NCI-H1930 (cell line): ENCODE measurements around the gene PSRC1.
A peak's percentile ranks its signal among the peaks of the same experiment; 100 is the strongest.

Experiments
- DNase-seq, 2 experiments: peaks; one replicate each; lab custom pipeline; 2025; lab: John Stamatoyannopoulos, UW

Gene PSRC1

GRCh38 chr1:109247401-109248365, 35.3 kb downstream of the PSRC1 start:
- no peak for DNase-seq

DNA sequence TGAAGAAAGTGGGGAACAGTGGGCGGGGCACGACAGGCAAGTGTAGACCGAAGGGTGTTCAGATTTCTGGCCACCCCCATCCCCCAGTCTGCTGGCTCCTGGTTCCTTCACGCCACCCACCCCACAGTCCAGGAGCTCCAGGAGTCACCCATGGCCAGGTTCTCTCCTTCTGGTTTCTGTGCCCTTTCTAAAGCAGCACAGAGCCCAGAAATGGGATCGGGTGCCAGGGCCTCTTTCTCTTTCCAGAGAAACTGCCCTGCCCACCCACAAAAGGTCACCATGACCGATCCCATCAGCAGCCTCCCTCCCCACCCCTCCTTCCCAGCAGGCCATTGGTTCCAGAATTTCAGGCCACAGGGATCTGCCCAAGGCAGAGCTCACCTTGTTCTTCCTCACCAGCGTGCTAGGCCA, 36.8 kb downstream of the PSRC1 start:
- no peak for DNase-seq

DNA sequence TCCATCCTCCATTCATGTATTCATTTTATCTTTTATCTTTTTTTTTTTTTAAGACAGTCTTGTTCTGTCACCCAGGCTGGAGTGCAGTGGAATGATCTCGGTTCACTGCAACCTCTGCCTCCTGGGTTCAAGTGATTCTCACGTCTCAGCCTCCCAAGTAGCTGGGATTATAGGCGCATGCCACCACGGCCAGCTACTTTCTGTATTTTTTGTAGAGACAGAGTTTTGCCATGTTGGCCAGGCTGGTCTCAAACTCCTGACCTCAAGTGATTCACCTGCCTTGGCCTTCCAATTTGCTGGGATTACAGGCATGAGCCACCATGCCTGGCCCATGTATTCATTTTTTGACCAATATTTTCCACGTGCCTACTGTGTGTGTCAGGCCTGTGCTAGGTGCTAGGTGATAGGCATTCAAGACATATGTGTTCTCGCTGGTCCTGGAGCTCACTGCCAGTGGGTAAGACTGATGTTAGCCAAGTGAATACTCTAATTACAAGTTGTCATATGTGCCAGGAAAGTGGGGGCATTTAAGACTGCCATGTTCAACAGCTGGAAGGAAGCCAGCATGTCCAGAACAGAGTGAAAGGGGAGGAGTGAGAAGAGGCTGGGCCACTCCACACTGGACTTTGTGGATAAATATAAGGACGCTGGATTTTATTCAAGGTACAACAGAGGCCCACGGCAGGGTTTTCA, 38.9 kb downstream of the PSRC1 start:
- DNase-seq: no peak

GRCh38 chr1:109243221-109243620, 39.7 kb downstream of the PSRC1 start:
- no peak for DNase-seq

DNA sequence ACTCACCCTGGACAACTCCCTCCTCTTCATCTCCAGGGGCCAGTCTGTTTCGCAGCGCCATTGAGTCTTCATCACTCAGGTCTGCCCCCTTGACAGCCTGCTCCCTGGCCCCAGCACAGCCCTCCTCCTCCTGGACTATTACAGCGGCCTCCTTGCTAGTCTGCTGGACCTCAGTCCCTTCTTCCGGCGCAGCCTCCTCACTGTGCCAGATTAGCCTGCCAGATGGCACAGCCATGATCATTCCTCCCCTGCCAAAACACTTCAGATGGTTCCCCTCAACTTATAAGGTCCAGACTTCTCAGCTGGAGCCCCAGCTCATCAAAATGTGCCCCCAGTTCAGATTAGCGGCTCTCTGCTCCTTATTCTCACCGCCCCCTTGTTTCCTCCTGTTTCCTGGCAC, 40.6 kb downstream of the PSRC1 start:
- no peak for DNase-seq

GRCh38 chr1:109241841-109242345, 41.1 kb downstream of the PSRC1 start:
- DNase-seq: no peak

- no peak for DNase-seq
Measured at GRCh38 chr1:109241344-109241743, 41.6 kb downstream of the PSRC1 start.

DNA sequence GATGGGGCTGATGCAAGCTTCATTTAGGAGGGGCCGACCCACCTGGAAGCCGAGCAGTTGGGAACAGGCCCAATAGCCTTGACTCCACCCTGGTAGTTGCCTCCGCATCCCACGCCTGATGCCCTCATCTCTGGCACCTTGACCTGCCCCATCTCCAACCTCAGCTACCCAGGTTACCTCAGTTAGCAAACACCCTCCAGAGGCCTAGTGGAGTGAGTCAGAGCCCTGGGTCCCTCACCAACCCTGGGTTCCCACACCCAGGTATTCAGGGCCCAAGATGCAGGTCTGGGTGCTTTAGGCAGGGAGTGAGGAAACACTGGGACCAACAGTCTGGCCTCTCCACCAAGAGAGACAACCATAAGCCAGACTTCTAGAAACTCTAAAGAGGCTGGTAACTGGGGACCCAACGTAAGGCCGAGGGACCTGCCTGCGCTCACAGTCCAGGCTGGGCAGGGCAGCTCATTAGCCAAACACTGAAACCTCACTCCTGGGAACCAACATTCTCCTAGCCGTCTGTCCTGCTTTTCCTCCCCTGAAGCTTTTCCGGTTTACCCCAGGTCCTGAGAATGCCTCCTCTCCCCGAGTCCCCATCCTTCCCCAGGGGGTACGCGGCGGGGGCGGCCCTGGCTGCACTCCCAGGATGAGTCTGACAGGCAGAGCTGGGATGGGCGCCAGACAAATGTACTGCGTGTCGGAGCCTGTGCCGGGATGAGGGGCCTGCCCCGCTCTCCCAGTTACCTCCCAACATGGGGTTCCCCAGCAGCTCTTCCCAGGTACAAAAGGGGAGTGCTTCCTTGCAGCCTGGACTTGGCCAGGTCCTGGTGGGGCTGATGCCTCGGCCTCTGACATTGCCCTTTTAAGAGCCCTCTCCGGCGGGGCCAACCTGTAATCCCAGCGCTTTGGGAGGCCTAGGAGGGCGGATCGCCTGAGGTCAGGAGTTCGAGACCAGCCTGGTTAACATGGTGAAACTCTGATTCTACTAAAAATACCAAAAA, 42.5 kb downstream of the PSRC1 start:
- DNase-seq: no peak

DNA sequence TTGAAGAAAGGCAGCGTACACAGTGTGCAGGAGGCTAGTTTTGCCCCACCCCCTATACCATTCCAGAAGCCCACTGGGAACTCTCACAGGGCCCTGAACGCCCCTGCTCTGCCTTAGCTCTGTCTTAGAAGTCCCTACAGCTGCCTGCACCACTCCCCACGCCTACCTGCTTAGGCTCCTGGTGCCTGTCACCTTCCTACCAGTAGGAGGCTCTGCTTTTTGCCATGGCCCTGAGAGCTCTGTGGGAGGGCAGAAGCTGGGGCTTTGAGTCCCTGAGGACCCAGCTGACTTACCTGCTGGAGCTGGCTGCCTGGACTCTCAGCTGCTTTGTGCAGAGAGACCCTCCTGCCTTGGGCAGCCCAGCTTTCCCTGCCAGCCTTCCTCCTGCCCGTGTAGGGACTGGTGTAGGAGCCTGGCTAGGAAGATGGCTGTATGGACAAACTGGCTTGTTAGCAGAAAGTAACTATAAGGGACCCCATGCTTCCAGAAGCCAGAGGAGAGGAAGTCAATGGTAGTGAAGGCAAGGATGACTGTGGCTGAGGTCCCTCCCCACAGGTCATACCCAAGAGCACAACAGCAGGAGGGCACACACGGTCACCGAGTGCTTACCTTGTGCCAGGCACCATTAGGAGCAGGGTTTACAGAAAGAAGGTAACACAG, 43.4 kb downstream of the PSRC1 start:
- peak in 1 of 2 experiments; percentile 27 for DNase-seq

- no peak for DNase-seq
Measured at GRCh38 chr1:109239047-109239408, 43.9 kb downstream of the PSRC1 start.

DNA sequence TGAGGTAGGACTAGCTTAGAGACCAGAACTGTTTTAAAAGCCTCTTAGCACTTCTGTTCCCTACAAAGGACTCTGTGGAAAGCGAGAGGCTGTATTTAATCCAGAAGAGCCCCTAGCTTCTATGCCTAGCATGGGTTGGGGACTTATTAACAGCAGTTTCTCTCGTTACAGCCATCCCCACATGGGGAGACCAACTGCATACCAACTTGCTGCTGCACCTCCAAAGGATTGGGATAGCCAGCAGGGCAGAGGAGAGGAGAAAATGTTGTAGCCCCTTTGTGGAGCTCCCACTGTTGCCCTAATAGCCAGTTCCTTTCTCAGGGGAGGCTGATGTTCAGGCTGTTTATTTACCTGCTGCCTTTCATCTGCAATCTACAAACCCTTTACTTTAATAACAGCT, 44.6 kb downstream of the PSRC1 start:
- no peak for DNase-seq

- DNase-seq: no peak
Measured at GRCh38 chr1:109237512-109237911, 45.4 kb downstream of the PSRC1 start.

- DNase-seq: no peak
Measured at GRCh38 chr1:109235137-109235536, 47.8 kb downstream of the PSRC1 start.

- no peak for DNase-seq
Measured at GRCh38 chr1:109231066-109231465, 51.9 kb downstream of the PSRC1 start.
